Stimulated activated CD4-positive, alpha-beta T cell treated with anti-CD3 and anti-CD28 coated beads, TNF-alpha, amount 100 ng/mL, for 1 hour (primary cell): ENCODE results near the gene SGSM2.

Source experiments
- DNase-seq, 3 donors: peaks; one replicate each; pipeline ENCODE4 v3.0.0-alpha.2; 2020; ENCODE audit warnings: low read depth in 3 of 3, low spot score in 1 of 3

Gene SGSM2

GRCh38 chr17:2420176-2420575 lies 82.9 kb downstream of the SGSM2 start:
- no peak for DNase-seq

GRCh38 chr17:2421315-2422147 lies 84.2 kb downstream of the SGSM2 start:
- DNase-seq = no peak

DNA sequence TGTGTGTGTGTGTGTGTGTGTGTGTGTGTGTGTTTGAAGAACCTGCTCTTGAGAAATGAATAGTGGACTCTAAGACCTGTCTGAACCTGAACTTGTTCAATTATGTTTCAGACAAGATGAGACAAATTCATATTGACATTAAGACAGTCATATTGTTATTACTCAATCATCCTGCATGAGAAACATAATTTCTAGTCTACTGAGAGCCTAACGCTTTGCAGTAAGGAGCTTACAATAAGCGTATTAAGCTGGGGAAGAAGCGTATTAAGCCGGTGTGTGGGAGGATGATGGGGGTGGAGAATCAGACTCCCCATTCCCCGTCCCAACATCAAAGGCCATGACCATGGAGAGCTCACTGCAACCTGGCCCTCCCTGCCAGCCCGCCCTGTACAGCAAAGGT lies 86.0 kb downstream of the SGSM2 start:
- no peak for DNase-seq

DNA sequence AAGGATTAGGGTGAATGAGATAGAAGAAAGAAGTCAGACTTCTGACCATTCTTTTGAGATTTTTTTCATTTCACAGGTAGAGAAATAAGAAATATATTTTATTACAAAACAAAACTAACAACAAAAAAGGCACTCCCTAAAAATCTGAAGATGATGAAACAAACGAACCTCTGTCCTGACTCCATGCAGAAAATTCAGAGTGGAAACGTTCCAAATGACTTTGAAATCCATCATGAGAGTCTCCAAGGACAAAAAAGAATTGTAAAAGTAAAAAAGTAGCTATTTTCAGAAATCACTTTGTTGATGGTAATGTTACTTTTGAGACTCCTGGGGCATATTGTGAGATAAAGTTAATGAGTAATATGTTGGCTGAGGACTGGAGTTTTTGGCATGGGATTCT lies 89.9 kb downstream of the SGSM2 start:
- DNase-seq = no peak

GRCh38 chr17:2427910-2428309 lies 90.6 kb downstream of the SGSM2 start:
- no peak for DNase-seq
